HCT116 (cell line): ENCODE data around the gene ENTR1. TPM values are rescaled to one million over a fixed set of nuclear protein-coding genes. Genes with fewer than 3 reads are reported as not detected.

Source experiments
- ATAC-seq: fragments of 200-7000 bp; cut with Tn5 transposase; 2 replicates; pipeline ENCODE4 v1.9.1; 2020; ENCODE audit warnings: mild to moderate bottlenecking, moderate library complexity
- BruUV-seq: library from RNA; stranded (reverse); fragments of 400-500 nt; replicated peaks from 2 replicates; lab custom pipeline; 2021; lab: Mats Ljungman, UMichigan
- CTCF ChIA-PET: fragments of 300-600 bp; sonication (Branson Sonifier 250); formaldehyde crosslinking; loops from one replicate; lab custom pipeline; 2021; ENCODE audit warnings: antibody characterized with exemption; lab: Charles Lee
- POLR2A ChIA-PET: fragments of 300-600, 350-600 bp; sonication (Branson Sonifier 250); formaldehyde crosslinking; loops from one replicate; lab custom pipeline; 2021; ENCODE audit warnings: antibody characterized with exemption; lab: Charles Lee
- RAD21 ChIA-PET, 2 experiments: fragments of 300-600 bp; sonication (Branson Sonifier 250); formaldehyde crosslinking; loops; one replicate each; lab custom pipeline; 2023; ENCODE audit warnings: low total read pairs in 2 of 2; ENCODE audit not compliant: uncharacterized antibody in 2 of 2, unreplicated experiment in 2 of 2, low non-redundant PET in 1 of 2; lab: Charles Lee
- DNase-seq: peaks from one replicate; pipeline ENCODE4 v3.0.0-alpha.2; 2010; ENCODE audit warnings: low read depth, low spot score
- H2AFZ ChIP-seq: fragments of 200-600 bp; shearing (Covaris generic), sonication (generic); 2 replicates; pipeline ENCODE4 v1.6.1; 2017; ENCODE audit warnings: low read depth, mixed run types, mixed read lengths, antibody characterized with exemption, low read length; ENCODE audit not compliant: poor library complexity, severe bottlenecking
- H3K27ac ChIP-seq: 2 replicates; pipeline ENCODE4 v1.5.1; 2012; ENCODE audit warnings: low read depth, low read length
- H3K27me3 ChIP-seq: fragments of 200-600 bp; sonication (generic); 2 replicates; pipeline ENCODE4 v1.6.1; 2016; ENCODE audit warnings: mixed run types, low read length, mixed read lengths; ENCODE audit not compliant: insufficient read depth
- H3K36me3 ChIP-seq, 2 experiments: fragments of 200-500 bp in 1 of 2; fragments of 200-600 bp in 1 of 2; sonication (Bioruptor generic) in 1 of 2; sonication (generic) in 1 of 2; 2 replicates each; pipeline versions ENCODE4 v1.5.1 to v1.6.1; 2014 to 2016; ENCODE audit warnings: low read length in 2 of 2, inconsistent platforms in 1 of 2, mixed read lengths in 1 of 2, mixed run types in 1 of 2; ENCODE audit not compliant: insufficient read depth in 2 of 2, control insufficient read depth in 1 of 2
- H3K4me1 ChIP-seq, 2 experiments: fragments of 200-600 bp in 1 of 2; sonication (generic) in 1 of 2; 2 replicates each; pipeline versions ENCODE4 v1.5.1 to v1.6.1; 2012 to 2017; ENCODE audit warnings: low read length in 2 of 2, inconsistent platforms in 1 of 2, mild to moderate bottlenecking in 1 of 2, mixed read lengths in 1 of 2, mixed run types in 1 of 2, moderate library complexity in 1 of 2; ENCODE audit not compliant: insufficient read depth in 2 of 2, control insufficient read depth in 1 of 2
- H3K4me2 ChIP-seq: fragments of 200-600 bp; sonication (generic); 2 replicates; pipeline ENCODE4 v1.6.1; 2017; ENCODE audit warnings: mixed run types, low read length, mixed read lengths
- H3K4me3 ChIP-seq, 2 experiments: fragments of 200-600 bp in 1 of 2; sonication (generic) in 1 of 2; replicated peaks in 1 of 2; 2 replicates each; pipeline ENCODE4 v1.5.1; 2011 to 2016; ENCODE audit warnings: low read length in 2 of 2, control low read depth in 1 of 2, low read depth in 1 of 2, mild to moderate bottlenecking in 1 of 2, mixed read lengths in 1 of 2, mixed run types in 1 of 2
- H3K79me2 ChIP-seq: fragments of 200-600 bp; sonication (generic); 2 replicates; pipeline ENCODE4 v1.6.1; 2017; ENCODE audit warnings: mild to moderate bottlenecking, mixed run types, low read length, moderate library complexity, mixed read lengths; ENCODE audit not compliant: insufficient read depth
- H3K9ac ChIP-seq: fragments of 200-600 bp; sonication (generic); 2 replicates; pipeline ENCODE4 v1.6.1; 2016; ENCODE audit warnings: low read length, mixed read lengths
- H3K9me2 ChIP-seq: fragments of 200-600 bp; sonication (generic), shearing (Covaris generic); 2 replicates; pipeline ENCODE4 v1.6.1; 2017; ENCODE audit warnings: mixed run types, mild to moderate bottlenecking, moderate library complexity; ENCODE audit not compliant: insufficient read depth
- H3K9me3 ChIP-seq, 2 experiments: fragments of 200-500 bp in 1 of 2; fragments of 200-600 bp in 1 of 2; sonication (Bioruptor generic) in 1 of 2; sonication (generic) in 1 of 2; 2 replicates each; pipeline ENCODE4 v1.6.1; 2014 to 2017; ENCODE audit warnings: low read length in 2 of 2, mixed read lengths in 2 of 2, inconsistent platforms in 1 of 2, low read depth in 1 of 2, mild to moderate bottlenecking in 1 of 2, mixed run types in 1 of 2, moderate library complexity in 1 of 2; ENCODE audit not compliant: control insufficient read depth in 1 of 2, insufficient read depth in 1 of 2
- H4K20me1 ChIP-seq: fragments of 200-600 bp; sonication (generic), shearing (Covaris generic); 2 replicates; pipeline ENCODE4 v1.6.1; 2017; ENCODE audit warnings: mixed run types, mild to moderate bottlenecking, moderate library complexity; ENCODE audit not compliant: insufficient read depth
- CEBPB ChIP-seq: IDR thresholded peaks from 2 replicates; pipeline ENCODE4 v1.6.1; 2012; ENCODE audit warnings: low read depth
- ELF1 ChIP-seq: IDR thresholded peaks from 2 replicates; pipeline ENCODE4 v1.6.1; 2012; ENCODE audit warnings: low read depth, borderline replicate concordance
- FOSL1 ChIP-seq: IDR thresholded peaks from 2 replicates; pipeline ENCODE4 v1.6.1; 2012; ENCODE audit warnings: low read depth
- JUND ChIP-seq: IDR thresholded peaks from 2 replicates; pipeline ENCODE4 v1.6.1; 2012
- RAD21 ChIP-seq: IDR thresholded peaks from 2 replicates; pipeline ENCODE4 v1.6.1; 2012; ENCODE audit warnings: low read depth, mild to moderate bottlenecking
- REST ChIP-seq: IDR thresholded peaks from 2 replicates; pipeline ENCODE4 v1.6.1; 2012; ENCODE audit warnings: low read depth
- SIN3A ChIP-seq: IDR thresholded peaks from 2 replicates; pipeline ENCODE4 v1.6.1; 2012; ENCODE audit warnings: low read depth
- TCF7L2 ChIP-seq: IDR thresholded peaks from 2 replicates; pipeline ENCODE4 v1.7.0; 2011; ENCODE audit warnings: borderline replicate concordance, inconsistent platforms; ENCODE audit not compliant: insufficient read depth, insufficient read length; ENCODE audit errors: extremely low read depth
- YY1 ChIP-seq: IDR thresholded peaks from 2 replicates; pipeline ENCODE4 v1.6.1; 2011; ENCODE audit warnings: low read length, low read depth, moderate library complexity, mild to moderate bottlenecking; ENCODE audit not compliant: insufficient replicate concordance; ENCODE audit errors: extremely low read depth
- ZFX ChIP-seq: fragments of 450-650 bp; IDR thresholded peaks from 2 replicates; pipeline ENCODE4 v1.6.1; 2017
- ZNF274 ChIP-seq: fragments of 200-500 bp; sonication (Bioruptor generic); IDR thresholded peaks from 2 replicates; pipeline ENCODE4 v1.6.1; 2014; ENCODE audit warnings: mild to moderate bottlenecking, low read depth, low read length, inconsistent platforms
- intact Hi-C: fragments of 100-400 bp; cut with micrococcal nuclease; formaldehyde crosslinking; loops from 2 replicates; pipeline ENCODE4 v1.10.0; 2022
- total RNA-seq: library from RNA; stranded (reverse); gene quantifications from one replicate; pipeline ENCODE4 v1.2.1, GENCODE V29; 2021; ENCODE audit not compliant: unreplicated experiment

Gene ENTR1
- total RNA-seq, 1 experiment from 2014 or later = 119 TPM

DNA sequence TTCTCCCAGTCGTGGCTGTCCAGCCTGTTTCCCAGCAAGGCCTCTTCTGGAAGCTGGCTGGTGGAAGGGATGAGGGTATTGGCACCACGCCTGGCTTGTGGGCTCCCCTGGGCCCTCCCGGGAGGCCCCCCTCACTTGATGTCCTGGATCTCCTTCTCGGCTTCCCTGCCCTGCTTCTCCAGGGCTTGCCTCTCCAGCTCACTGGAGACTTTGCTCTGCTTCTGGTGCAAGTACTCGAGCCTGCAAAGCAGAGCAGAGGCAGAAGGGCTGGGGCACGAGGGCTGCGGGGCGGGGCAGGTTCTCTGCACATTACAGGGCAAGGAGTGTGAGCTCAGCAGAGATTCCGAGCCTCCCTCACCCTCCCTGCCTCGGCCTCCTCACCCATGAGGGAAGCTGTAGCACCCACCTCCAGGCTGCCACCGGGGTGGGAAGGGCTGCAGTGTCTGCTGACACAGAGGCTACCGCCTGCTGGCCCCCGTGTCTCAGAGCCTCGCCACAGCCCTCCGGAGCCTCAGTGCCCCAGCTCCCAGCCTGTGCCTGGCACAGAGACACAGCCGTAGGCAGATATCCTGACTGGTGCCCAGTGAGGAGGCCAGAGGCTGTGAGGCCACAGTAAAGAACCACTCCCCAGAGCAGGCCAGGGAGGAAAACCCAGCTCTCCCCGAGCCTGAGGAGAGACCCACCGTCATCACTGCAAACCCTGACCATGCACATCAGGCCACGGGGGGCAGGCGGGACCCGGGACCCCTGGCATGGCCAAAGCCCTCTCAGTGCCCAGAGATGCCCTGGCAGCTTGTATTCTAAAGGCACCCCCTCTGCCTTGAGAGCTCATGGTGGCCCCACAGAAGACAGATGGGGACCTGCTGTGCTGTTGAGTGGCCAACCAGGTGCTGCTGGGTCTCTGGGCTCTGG, 17.6 kb downstream of the ENTR1 start:
- intact Hi-C loops = no loop called here
- Histone ChIP-seq H3K4me3 (no peak overlapping the region), H3K4me2 (no peak overlapping the region), H3K9me3 (no peaks in the 10 kb centered on the region), H3K27me3 (no peaks in the 10 kb centered on the region), H3K27ac (no peak overlapping the region), H3K4me1 (no peaks in the 10 kb centered on the region), H3K79me2 (peaks cover 39% of the 10 kb centered on the region), H3K9me2 (no peaks in the 10 kb centered on the region), H2AFZ (no peak overlapping the region), H3K9ac (no peak overlapping the region), H4K20me1 (no peaks in the 10 kb centered on the region), H3K36me3 (peaks cover 55 to 64% of the 10 kb centered on the region in 2 experiments)
- ChIA-PET POLR2A (no interaction called here), RAD21 (no interaction called here), CTCF (no interaction called here)
- DNase-seq (no peak), ATAC-seq (no peak)
- no peak for TF ChIP-seq FOSL1
- no peak for TF ChIP-seq ZFX
- TF ChIP-seq RAD21 = no peak
- TF ChIP-seq CEBPB = no peak
- TF ChIP-seq SIN3A = no peak
- TF ChIP-seq JUND = no peak
- TF ChIP-seq YY1 = no peak
- TF ChIP-seq ELF1 = no peak
- TF ChIP-seq TCF7L2 = no peak
- no peak for TF ChIP-seq REST
- TF ChIP-seq ZNF274 = no peak
- no TSS peak for BruUV-seq
